DMS 273 (cell line): Measurements from ENCODE around the gene MNT.
"Not testable (repeated sequence)": the region's sequence is repeated elsewhere in the genome, so short reads cannot be mapped to it uniquely, and the experiment has no call there.

Source experiments
- DNase-seq: peaks from one replicate; lab custom pipeline; 2025; ENCODE audit not compliant: unreplicated experiment; lab: John Stamatoyannopoulos, UW

MNT gene

GRCh38 chr17:2400877-2401425 lies at the start of gene MNT:
TSS of gene MNT (minus strand) at chr17:2401060. CDS start at chr17:2400712, 348 bp downstream.
- peak; percentile 96 for DNase-seq

GRCh38 chr17:2450016-2450650 lies 49.3 kb upstream of the MNT start:
- peak; percentile 30 for DNase-seq

- DNase-seq: peak; percentile 33
Observed at GRCh38 chr17:2449486-2449885, 48.6 kb upstream of the MNT start.

GRCh38 chr17:2447479-2447878 lies 46.6 kb upstream of the MNT start:
- not testable (repeated sequence) for DNase-seq

- no peak for DNase-seq
Observed at GRCh38 chr17:2445638-2446037, 44.8 kb upstream of the MNT start.

GRCh38 chr17:2444382-2444781 lies 43.5 kb upstream of the MNT start:
- DNase-seq: peak; percentile 17

- no peak for DNase-seq
Observed at GRCh38 chr17:2442166-2442565, 41.3 kb upstream of the MNT start.

GRCh38 chr17:2440930-2441329 lies 40.1 kb upstream of the MNT start:
- no peak for DNase-seq

GRCh38 chr17:2439997-2440396 lies 39.1 kb upstream of the MNT start:
- DNase-seq: not testable (repeated sequence)

- no peak for DNase-seq
Observed at GRCh38 chr17:2438823-2439222, 38.0 kb upstream of the MNT start.

GRCh38 chr17:2436316-2436905 lies 35.6 kb upstream of the MNT start:
- no peak for DNase-seq

GRCh38 chr17:2435862-2436261 lies 35.0 kb upstream of the MNT start:
- peak; percentile 22 for DNase-seq

GRCh38 chr17:2435181-2435741 lies 34.4 kb upstream of the MNT start:
- no peak for DNase-seq

GRCh38 chr17:2433696-2434095 lies 32.8 kb upstream of the MNT start:
- DNase-seq: no peak

GRCh38 chr17:2427910-2428309 lies 27.1 kb upstream of the MNT start:
- no peak for DNase-seq

- no peak for DNase-seq
Observed at GRCh38 chr17:2427215-2427614, 26.4 kb upstream of the MNT start.

GRCh38 chr17:2423271-2423670 lies 22.4 kb upstream of the MNT start:
- DNase-seq: no peak

- DNase-seq: peak; percentile 57
Observed at GRCh38 chr17:2421315-2422147, 20.7 kb upstream of the MNT start.

GRCh38 chr17:2420176-2420575 lies 19.3 kb upstream of the MNT start:
- no peak for DNase-seq

- DNase-seq: no peak
Observed at GRCh38 chr17:2419486-2419885, 18.6 kb upstream of the MNT start.

GRCh38 chr17:2418572-2418971 lies 17.7 kb upstream of the MNT start:
- DNase-seq: peak; percentile 63
